T-helper 1 cell treated with Interleukin-12 subunit alpha and Interleukin-12 subunit beta and Interleukin-4 antibody, amounts not matched to agents 30 μg/mL and 1 μg/mL, for 36 hours (primary cell): Measurements from ENCODE around the gene IL22RA1.

Experiments used
- H3K27ac Mint-ChIP-seq: one replicate; pipeline ENCODE4 v1.8.0; 2021; ENCODE audit warnings: mild to moderate bottlenecking, mixed read lengths
- H3K27me3 Mint-ChIP-seq: one replicate; pipeline ENCODE4 v1.8.0; 2021; ENCODE audit warnings: low read depth, mixed read lengths
- H3K36me3 Mint-ChIP-seq: one replicate; pipeline ENCODE4 v1.8.0; 2021; ENCODE audit warnings: low read depth, mixed read lengths
- H3K4me1 Mint-ChIP-seq: one replicate; pipeline ENCODE4 v1.8.0; 2021; ENCODE audit warnings: low read depth, mixed read lengths
- H3K4me3 Mint-ChIP-seq: one replicate; pipeline ENCODE4 v1.8.0; 2021; ENCODE audit warnings: mild to moderate bottlenecking, moderate library complexity, mixed read lengths
- H3K9me3 Mint-ChIP-seq: one replicate; pipeline ENCODE4 v1.8.0; 2021; ENCODE audit warnings: mixed read lengths

IL22RA1 gene

GRCh38 chr1:24142546-24143534 lies at the start of gene IL22RA1:
Gene IL22RA1 (minus strand): TSS chr1:24143140. CDS start chr1:24143082, 58 bp downstream.
- peaks cover 2% of the 10 kb centered on the region for H3K4me1 Mint-ChIP-seq
- H3K27ac Mint-ChIP-seq: no peak within 1 kb of the TSS
- no peak within 1 kb of the TSS for H3K4me3 Mint-ChIP-seq
- peaks cover 17% of the 10 kb centered on the region for H3K27me3 Mint-ChIP-seq
- no peaks in the 10 kb centered on the region for H3K9me3 Mint-ChIP-seq
- no peaks in the 10 kb centered on the region for H3K36me3 Mint-ChIP-seq

GRCh38 chr1:24191860-24192259 lies 48.9 kb upstream of the IL22RA1 start:
- Mint-ChIP-seq H3K27ac (peak overlapping the region; percentile 81), H3K9me3 (peaks cover 4% of the 10 kb centered on the region), H3K4me3 (no peak overlapping the region), H3K4me1 (peaks cover 49% of the 10 kb centered on the region), H3K27me3 (peaks cover 4% of the 10 kb centered on the region), H3K36me3 (peaks cover 1% of the 10 kb centered on the region)

GRCh38 chr1:24190983-24191461 lies 48.1 kb upstream of the IL22RA1 start:
- peak overlapping the region; percentile 33 for H3K4me3 Mint-ChIP-seq
- H3K27ac Mint-ChIP-seq: peak overlapping the region; percentile 81
- H3K36me3 Mint-ChIP-seq: peaks cover 1% of the 10 kb centered on the region
- H3K27me3 Mint-ChIP-seq: peaks cover 8% of the 10 kb centered on the region
- peaks cover 4% of the 10 kb centered on the region for H3K9me3 Mint-ChIP-seq
- peaks cover 53% of the 10 kb centered on the region for H3K4me1 Mint-ChIP-seq

GRCh38 chr1:24189528-24189927 lies 46.6 kb upstream of the IL22RA1 start:
- Mint-ChIP-seq H3K4me3 (peak overlapping the region; percentile 33), H3K9me3 (peaks cover 4% of the 10 kb centered on the region), H3K4me1 (peaks cover 45% of the 10 kb centered on the region), H3K27ac (peak overlapping the region; percentile 70), H3K27me3 (peaks cover 8% of the 10 kb centered on the region), H3K36me3 (peaks cover 1% of the 10 kb centered on the region)

- H3K9me3 Mint-ChIP-seq: peaks cover 4% of the 10 kb centered on the region
- peak within 1 kb of the TSS; percentile 78 for H3K4me3 Mint-ChIP-seq
- H3K27me3 Mint-ChIP-seq: peaks cover 8% of the 10 kb centered on the region
- H3K4me1 Mint-ChIP-seq: peaks cover 36% of the 10 kb centered on the region
- H3K36me3 Mint-ChIP-seq: peaks cover 1% of the 10 kb centered on the region
- no peak within 1 kb of the TSS for H3K27ac Mint-ChIP-seq
These were observed 44.3 kb upstream of the IL22RA1 start, which contains the start of gene IFNLR1 for GRCh38 chr1:24186993-24187790. Gene IFNLR1 (minus strand): TSS chr1:24187289. CDS start chr1:24187248, 41 bp downstream.

GRCh38 chr1:24186711-24186992 lies 43.7 kb upstream of the IL22RA1 start:
- peaks cover 4% of the 10 kb centered on the region for H3K9me3 Mint-ChIP-seq
- peaks cover 1% of the 10 kb centered on the region for H3K36me3 Mint-ChIP-seq
- H3K27ac Mint-ChIP-seq: no peak overlapping the region
- H3K27me3 Mint-ChIP-seq: peaks cover 8% of the 10 kb centered on the region
- peak overlapping the region; percentile 78 for H3K4me3 Mint-ChIP-seq
- H3K4me1 Mint-ChIP-seq: peaks cover 31% of the 10 kb centered on the region

- peaks cover 26% of the 10 kb centered on the region for H3K4me1 Mint-ChIP-seq
- H3K4me3 Mint-ChIP-seq: peak overlapping the region; percentile 78
- H3K27ac Mint-ChIP-seq: no peak overlapping the region
- H3K36me3 Mint-ChIP-seq: peaks cover 1% of the 10 kb centered on the region
- peaks cover 1% of the 10 kb centered on the region for H3K9me3 Mint-ChIP-seq
- peaks cover 8% of the 10 kb centered on the region for H3K27me3 Mint-ChIP-seq
These were observed 43.2 kb upstream of the IL22RA1 start for GRCh38 chr1:24186031-24186710.

GRCh38 chr1:24185076-24185475 lies 42.1 kb upstream of the IL22RA1 start:
- peaks cover 18% of the 10 kb centered on the region for H3K4me1 Mint-ChIP-seq
- H3K4me3 Mint-ChIP-seq: no peak overlapping the region
- peaks cover 1% of the 10 kb centered on the region for H3K36me3 Mint-ChIP-seq
- H3K27ac Mint-ChIP-seq: no peak overlapping the region
- peaks cover 8% of the 10 kb centered on the region for H3K27me3 Mint-ChIP-seq
- H3K9me3 Mint-ChIP-seq: no peaks in the 10 kb centered on the region

- Mint-ChIP-seq H3K9me3 (no peaks in the 10 kb centered on the region), H3K4me3 (no peak overlapping the region), H3K27me3 (peaks cover 4% of the 10 kb centered on the region), H3K27ac (no peak overlapping the region), H3K4me1 (peaks cover 4% of the 10 kb centered on the region), H3K36me3 (no peaks in the 10 kb centered on the region)
These were observed 39.1 kb upstream of the IL22RA1 start for GRCh38 chr1:24182061-24182460.

- Mint-ChIP-seq H3K9me3 (no peaks in the 10 kb centered on the region), H3K4me3 (no peak overlapping the region), H3K4me1 (peaks cover 3% of the 10 kb centered on the region), H3K27ac (no peak overlapping the region), H3K36me3 (no peaks in the 10 kb centered on the region), H3K27me3 (peaks cover 4% of the 10 kb centered on the region)
These were observed 38.7 kb upstream of the IL22RA1 start for GRCh38 chr1:24181619-24182018.

GRCh38 chr1:24180676-24181075 lies 37.7 kb upstream of the IL22RA1 start:
- Mint-ChIP-seq H3K27ac (no peak overlapping the region), H3K4me3 (no peak overlapping the region), H3K36me3 (no peaks in the 10 kb centered on the region), H3K9me3 (no peaks in the 10 kb centered on the region), H3K4me1 (no peaks in the 10 kb centered on the region), H3K27me3 (no peaks in the 10 kb centered on the region)

- no peak overlapping the region for H3K4me3 Mint-ChIP-seq
- no peaks in the 10 kb centered on the region for H3K4me1 Mint-ChIP-seq
- H3K36me3 Mint-ChIP-seq: no peaks in the 10 kb centered on the region
- H3K27me3 Mint-ChIP-seq: peaks cover 5% of the 10 kb centered on the region
- no peak overlapping the region for H3K27ac Mint-ChIP-seq
- no peaks in the 10 kb centered on the region for H3K9me3 Mint-ChIP-seq
These were observed 36.4 kb upstream of the IL22RA1 start for GRCh38 chr1:24179251-24179840.

GRCh38 chr1:24178407-24178806 lies 35.5 kb upstream of the IL22RA1 start:
- no peaks in the 10 kb centered on the region for H3K4me1 Mint-ChIP-seq
- H3K9me3 Mint-ChIP-seq: no peaks in the 10 kb centered on the region

GRCh38 chr1:24177161-24177560 lies 34.2 kb upstream of the IL22RA1 start:
- H3K27ac Mint-ChIP-seq: no peak overlapping the region
- peaks cover 14% of the 10 kb centered on the region for H3K27me3 Mint-ChIP-seq
- no peak overlapping the region for H3K4me3 Mint-ChIP-seq
- peaks cover 2% of the 10 kb centered on the region for H3K36me3 Mint-ChIP-seq
- no peaks in the 10 kb centered on the region for H3K9me3 Mint-ChIP-seq
- H3K4me1 Mint-ChIP-seq: no peaks in the 10 kb centered on the region

More at GRCh38 chr1:24178407-24178806, 35.5 kb upstream of the IL22RA1 start:
- Mint-ChIP-seq H3K4me3 (no peak overlapping the region), H3K27me3 (peaks cover 14% of the 10 kb centered on the region), H3K36me3 (peaks cover 2% of the 10 kb centered on the region), H3K27ac (no peak overlapping the region)
